HG03520 (cell line): ENCODE results near the gene CBX6.
"Not testable (repeated sequence)": the region's sequence is repeated elsewhere in the genome, so short reads cannot be mapped to it uniquely, and the experiment has no call there.

ENCODE experiments used
- ATAC-seq: cut with Tn5 transposase; IDR thresholded peaks from one replicate; pipeline ENCODE4 v1.9.1; 2021; ENCODE audit warnings: mild to moderate bottlenecking, moderate library complexity; ENCODE audit not compliant: unreplicated experiment

The CBX6 gene

GRCh38 chr22:38861170-38861876 lies 10.7 kb downstream of the CBX6 start:
- no peak for ATAC-seq

- ATAC-seq = no peak
Measured at GRCh38 chr22:38860283-38861169, 11.5 kb downstream of the CBX6 start.

GRCh38 chr22:38859581-38860282 lies 12.3 kb downstream of the CBX6 start:
- ATAC-seq = no peak

GRCh38 chr22:38858492-38858891 lies 13.5 kb downstream of the CBX6 start:
- ATAC-seq = no peak

- not testable (repeated sequence) for ATAC-seq
Measured at GRCh38 chr22:38854476-38854875, 17.5 kb downstream of the CBX6 start.

- not testable (repeated sequence) for ATAC-seq
Measured at GRCh38 chr22:38853883-38854282, 18.1 kb downstream of the CBX6 start.

GRCh38 chr22:38853196-38853651 lies 18.8 kb downstream of the CBX6 start:
- no peak for ATAC-seq

- no peak for ATAC-seq
Measured at GRCh38 chr22:38852522-38852921, 19.5 kb downstream of the CBX6 start.

GRCh38 chr22:38850941-38851849 lies 20.8 kb downstream of the CBX6 start:
- ATAC-seq = no peak

GRCh38 chr22:38850399-38850798 lies 21.6 kb downstream of the CBX6 start:
- no peak for ATAC-seq

GRCh38 chr22:38849811-38850210 lies 22.2 kb downstream of the CBX6 start:
- ATAC-seq = no peak

- ATAC-seq = no peak
Measured at GRCh38 chr22:38846412-38846811, 25.6 kb downstream of the CBX6 start.

- ATAC-seq = no peak
Measured at GRCh38 chr22:38845004-38845740, 26.8 kb downstream of the CBX6 start.

- no peak for ATAC-seq
Measured at GRCh38 chr22:38844315-38845003, 27.6 kb downstream of the CBX6 start.

GRCh38 chr22:38843657-38844314 lies 28.2 kb downstream of the CBX6 start, which contains the start of gene NPTXR:
TSS of gene NPTXR (minus strand) at chr22:38844028.
- ATAC-seq = no peak

GRCh38 chr22:38843201-38843656 lies 28.8 kb downstream of the CBX6 start:
- no peak for ATAC-seq

- ATAC-seq = no peak
Measured at GRCh38 chr22:38842512-38843200, 29.4 kb downstream of the CBX6 start.

GRCh38 chr22:38841635-38842034 lies 30.4 kb downstream of the CBX6 start:
- ATAC-seq = no peak
